Kidney epithelial cell (primary cell): ENCODE data around the gene UXS1. TPM values are rescaled to one million over a fixed set of nuclear protein-coding genes. Genes with fewer than 3 reads are reported as not detected.

ENCODE experiments used
- DNase-seq: peaks from one replicate; pipeline ENCODE4 v3.0.0-alpha.2; 2010; ENCODE audit warnings: low read depth
- H3K27me3 ChIP-seq: 2 replicates; pipeline ENCODE4 v1.6.0; 2011; ENCODE audit warnings: low read length; ENCODE audit not compliant: control insufficient read depth, insufficient read depth
- H3K36me3 ChIP-seq: 2 replicates; pipeline ENCODE4 v1.5.1; 2011; ENCODE audit warnings: low read length; ENCODE audit not compliant: control insufficient read depth, insufficient read depth
- H3K4me3 ChIP-seq: 2 replicates; pipeline ENCODE4 v1.5.1; 2011; ENCODE audit warnings: low read depth, mild to moderate bottlenecking, control low read depth, low read length
- total RNA-seq: library from RNA; depleted of rRNA; stranded (reverse); fragments of >200 nt; gene quantifications from 2 replicates; pipeline ENCODE4 v1.2.3, GENCODE V29; 2015
- TF ChIP-seq, protein P1 (sequence below): IDR thresholded peaks from 2 replicates; pipeline ENCODE4 v1.5.1; 2011; ENCODE audit warnings: mild to moderate bottlenecking, moderate library complexity, low read length, control low read depth, inconsistent platforms; ENCODE audit not compliant: insufficient read depth, poor library complexity, severe bottlenecking

Gene UXS1
- total RNA-seq, 1 donor from 2014 or later, result 73.3 TPM

DNA sequence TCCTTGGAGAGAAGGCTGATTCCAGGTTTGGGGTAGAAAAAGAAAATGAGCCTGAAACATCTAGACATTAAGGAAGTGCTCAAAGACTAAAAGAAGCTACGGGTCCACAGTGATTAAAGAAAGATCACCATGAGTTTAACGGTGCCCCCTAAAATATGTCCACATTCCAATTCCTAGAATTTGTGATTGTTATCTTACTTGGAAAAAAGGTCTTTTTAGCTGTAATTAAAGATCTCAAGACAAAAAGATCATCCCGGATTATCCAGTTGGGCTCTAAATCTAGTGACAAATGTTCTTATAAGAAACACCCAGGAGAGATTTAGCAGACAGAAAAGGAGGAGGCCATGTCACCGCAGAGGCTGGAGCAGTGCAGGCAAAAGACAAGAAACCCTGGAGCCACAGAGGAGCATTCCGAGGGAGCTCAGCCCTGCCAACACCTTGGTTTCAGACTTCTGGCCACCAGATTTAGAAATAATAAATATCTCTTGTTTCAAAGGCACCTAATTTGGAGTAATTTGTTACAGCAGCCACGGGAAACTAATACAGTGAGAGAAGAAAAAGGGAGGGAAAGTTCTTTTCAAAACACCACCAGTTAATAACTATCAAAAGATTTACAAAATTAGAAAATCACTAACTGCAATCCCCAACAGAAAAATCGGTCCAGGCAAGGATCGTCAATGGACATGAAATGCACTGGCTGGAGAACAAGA lies 8.5 kb downstream of the UXS1 start:
- TF ChIP-seq, protein P1, sequence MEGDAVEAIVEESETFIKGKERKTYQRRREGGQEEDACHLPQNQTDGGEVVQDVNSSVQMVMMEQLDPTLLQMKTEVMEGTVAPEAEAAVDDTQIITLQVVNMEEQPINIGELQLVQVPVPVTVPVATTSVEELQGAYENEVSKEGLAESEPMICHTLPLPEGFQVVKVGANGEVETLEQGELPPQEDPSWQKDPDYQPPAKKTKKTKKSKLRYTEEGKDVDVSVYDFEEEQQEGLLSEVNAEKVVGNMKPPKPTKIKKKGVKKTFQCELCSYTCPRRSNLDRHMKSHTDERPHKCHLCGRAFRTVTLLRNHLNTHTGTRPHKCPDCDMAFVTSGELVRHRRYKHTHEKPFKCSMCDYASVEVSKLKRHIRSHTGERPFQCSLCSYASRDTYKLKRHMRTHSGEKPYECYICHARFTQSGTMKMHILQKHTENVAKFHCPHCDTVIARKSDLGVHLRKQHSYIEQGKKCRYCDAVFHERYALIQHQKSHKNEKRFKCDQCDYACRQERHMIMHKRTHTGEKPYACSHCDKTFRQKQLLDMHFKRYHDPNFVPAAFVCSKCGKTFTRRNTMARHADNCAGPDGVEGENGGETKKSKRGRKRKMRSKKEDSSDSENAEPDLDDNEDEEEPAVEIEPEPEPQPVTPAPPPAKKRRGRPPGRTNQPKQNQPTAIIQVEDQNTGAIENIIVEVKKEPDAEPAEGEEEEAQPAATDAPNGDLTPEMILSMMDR, result no peak
- H3K4me3 ChIP-seq, result no peak overlapping the region
- no peaks in the 10 kb centered on the region for H3K36me3 ChIP-seq
- H3K27me3 ChIP-seq, result no peaks in the 10 kb centered on the region
- DNase-seq, result no peak

DNA sequence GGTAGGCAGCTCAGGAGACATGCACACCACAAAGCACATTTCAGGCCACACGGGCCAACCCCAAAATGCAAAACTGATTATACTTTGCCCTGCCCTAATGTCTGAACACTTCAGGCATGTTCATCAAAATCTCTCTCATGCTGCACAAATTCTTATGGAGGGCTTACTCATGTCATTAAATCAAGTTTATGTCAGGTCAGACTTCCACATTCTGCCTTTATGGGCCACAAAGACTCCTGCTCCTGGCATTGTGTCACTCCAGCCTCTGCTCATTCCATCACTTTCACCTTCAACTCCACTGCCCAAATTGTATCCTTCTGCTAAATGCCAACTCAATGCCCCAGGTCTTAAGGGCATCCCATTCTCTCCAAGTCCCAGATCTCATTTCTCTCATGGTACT lies 9.2 kb downstream of the UXS1 start:
- TF ChIP-seq, protein P1, result no peak
- Histone ChIP-seq H3K27me3 (no peaks in the 10 kb centered on the region), H3K36me3 (no peaks in the 10 kb centered on the region), H3K4me3 (no peak overlapping the region)
- no peak for DNase-seq

DNA sequence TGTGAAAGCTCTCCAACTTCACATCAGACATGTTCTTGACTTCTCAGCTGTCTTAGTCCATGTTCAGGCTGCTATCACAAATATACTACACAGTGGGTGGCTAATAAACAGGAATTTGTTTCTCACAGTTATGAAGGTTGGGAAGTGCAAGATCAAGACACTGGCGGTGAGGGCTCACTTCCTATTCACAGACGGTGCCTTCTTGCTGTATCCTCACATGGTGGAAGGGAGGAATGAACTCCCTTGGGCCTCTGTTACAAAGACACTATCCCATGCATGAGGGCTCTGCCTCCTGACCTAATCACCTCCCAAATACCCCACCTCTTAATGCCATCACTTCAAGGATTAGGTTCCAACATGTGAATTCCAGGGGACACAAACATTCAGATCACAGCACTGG lies 9.7 kb downstream of the UXS1 start:
- Histone ChIP-seq H3K27me3 (no peaks in the 10 kb centered on the region), H3K4me3 (no peak overlapping the region), H3K36me3 (no peaks in the 10 kb centered on the region)
- no peak for DNase-seq
- TF ChIP-seq, protein P1, result no peak

DNA sequence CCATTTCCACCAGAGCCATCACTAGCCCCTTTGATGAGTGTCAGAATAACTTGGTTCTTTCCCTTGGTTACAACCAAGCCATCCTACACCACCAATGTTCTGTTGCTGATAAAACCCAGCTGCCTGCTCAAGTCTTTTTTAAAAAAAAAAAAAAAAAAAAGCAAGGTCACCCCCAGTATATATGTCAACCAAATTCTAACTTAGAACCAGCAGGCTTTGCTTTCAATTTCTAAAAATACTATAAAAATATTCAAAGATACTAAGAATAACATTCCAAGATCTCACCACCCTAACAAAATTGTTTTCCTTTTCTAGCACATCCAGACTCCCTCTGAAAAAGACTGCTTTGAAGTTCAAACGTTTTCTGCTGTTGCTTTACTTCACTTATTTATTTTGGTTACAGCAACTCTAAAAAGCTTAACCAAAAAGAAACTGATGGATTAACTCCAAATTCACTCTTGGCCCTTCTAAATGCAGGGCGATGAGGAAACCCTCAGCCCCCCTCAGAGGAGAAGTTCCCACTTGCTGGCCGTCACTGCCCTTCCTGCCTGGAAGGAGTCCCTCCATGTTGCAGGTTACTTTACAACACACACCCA lies 10.9 kb downstream of the UXS1 start:
- no peak overlapping the region for H3K4me3 ChIP-seq
- TF ChIP-seq, protein P1, result no peak
- H3K36me3 ChIP-seq, result no peaks in the 10 kb centered on the region
- DNase-seq, result no peak
- no peaks in the 10 kb centered on the region for H3K27me3 ChIP-seq

DNA sequence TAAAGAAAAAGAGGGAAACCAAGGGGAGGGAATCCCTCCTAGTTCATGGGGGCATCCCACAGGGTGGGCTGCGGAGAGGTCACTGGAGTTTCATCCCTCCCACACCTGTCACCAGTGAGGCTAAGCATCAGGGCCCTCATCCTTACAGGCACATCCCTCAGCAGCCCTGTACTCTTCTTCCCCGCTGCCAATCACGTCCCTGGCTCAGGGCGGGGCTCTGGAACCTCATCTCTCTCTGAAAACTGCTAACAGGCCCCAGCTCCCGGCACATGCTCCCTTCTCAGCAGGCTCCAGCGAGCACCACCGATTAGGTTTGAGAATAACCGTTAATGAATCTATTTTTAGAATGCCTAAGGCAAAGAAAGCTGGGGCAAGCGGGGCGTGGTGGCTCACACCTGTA lies 13.0 kb downstream of the UXS1 start:
- no peaks in the 10 kb centered on the region for H3K36me3 ChIP-seq
- no peak overlapping the region for H3K4me3 ChIP-seq
- DNase-seq, result no peak
- TF ChIP-seq, protein P1, result no peak
- H3K27me3 ChIP-seq, result no peaks in the 10 kb centered on the region

DNA sequence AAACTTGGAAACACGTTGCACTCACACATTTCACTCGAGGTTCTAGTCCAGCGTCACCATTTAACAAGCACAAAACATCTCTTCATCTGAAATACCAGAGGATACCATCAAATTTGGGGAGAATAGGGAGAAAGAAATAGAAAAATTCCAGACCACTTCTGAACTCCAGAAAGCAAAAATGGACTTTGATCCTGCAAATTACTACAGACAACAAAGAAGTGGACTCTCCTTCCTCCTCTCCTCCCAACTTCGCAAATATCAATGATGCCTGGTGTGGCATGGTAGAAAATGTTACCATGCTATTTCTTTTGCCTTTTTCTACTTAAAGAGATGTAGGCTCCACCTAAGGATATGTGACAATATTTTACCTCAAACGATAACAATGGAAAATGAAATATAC lies 13.5 kb downstream of the UXS1 start:
- TF ChIP-seq, protein P1, result no peak

More for the DNA sequence above, 13.5 kb downstream of the UXS1 start:
- Histone ChIP-seq H3K36me3 (no peaks in the 10 kb centered on the region), H3K4me3 (no peak overlapping the region), H3K27me3 (no peaks in the 10 kb centered on the region)
- DNase-seq, result no peak
